HEK293 (cell line): ENCODE data around the gene APOL3.

ENCODE experiments used
- ZNF114 ChIP-seq: fragments of 450-650 bp; formaldehyde crosslinking; IDR thresholded peaks from 2 replicates; pipeline ENCODE4 v1.5.0; 2017; ENCODE audit warnings: missing biosample characterization, missing genetic modification characterization
- ZNF335 ChIP-seq: fragments of 450-650 bp; formaldehyde crosslinking; conservative IDR thresholded peaks from 2 replicates; pipeline ENCODE4 v1.5.1; 2016; ENCODE audit warnings: missing biosample characterization, missing genetic modification characterization
- TF ChIP-seq, protein P1 (sequence below): fragments of 450-650 bp; formaldehyde crosslinking; IDR thresholded peaks from 2 replicates; pipeline ENCODE4 v1.5.1; 2016; ENCODE audit warnings: missing biosample characterization, missing genetic modification characterization

DNA sequence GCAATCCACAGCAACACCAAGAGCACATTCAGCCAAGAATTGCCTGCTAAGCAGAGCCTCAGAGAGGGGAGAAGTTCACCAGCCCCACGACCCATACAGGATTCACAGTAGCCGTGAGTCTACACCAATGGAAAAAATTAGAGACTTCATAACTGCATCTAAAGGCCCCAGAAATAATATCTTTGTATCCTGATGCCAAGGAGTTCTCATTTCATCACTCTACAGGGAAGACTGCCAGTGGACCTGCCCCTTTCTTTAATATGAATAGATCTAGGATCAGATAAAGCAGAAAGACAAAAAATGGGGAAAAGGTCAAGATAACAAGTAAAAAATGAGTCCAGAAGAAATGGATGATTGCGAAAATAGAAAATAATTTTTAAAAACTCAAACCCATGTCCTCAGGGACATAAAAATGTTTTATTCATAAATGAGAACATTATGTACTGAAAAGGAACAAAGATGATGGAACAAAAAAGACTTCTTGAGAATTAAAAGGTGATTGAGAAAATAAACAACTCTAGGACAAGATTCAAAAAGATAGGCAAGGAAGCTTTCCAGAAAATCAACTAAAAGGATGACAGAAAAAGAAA, 9.5 kb downstream of the APOL3 start:
- TF ChIP-seq ZNF114 (no peak), ZNF335 (tag by site-specific recombination) (no peak)
- TF ChIP-seq, protein P1, sequence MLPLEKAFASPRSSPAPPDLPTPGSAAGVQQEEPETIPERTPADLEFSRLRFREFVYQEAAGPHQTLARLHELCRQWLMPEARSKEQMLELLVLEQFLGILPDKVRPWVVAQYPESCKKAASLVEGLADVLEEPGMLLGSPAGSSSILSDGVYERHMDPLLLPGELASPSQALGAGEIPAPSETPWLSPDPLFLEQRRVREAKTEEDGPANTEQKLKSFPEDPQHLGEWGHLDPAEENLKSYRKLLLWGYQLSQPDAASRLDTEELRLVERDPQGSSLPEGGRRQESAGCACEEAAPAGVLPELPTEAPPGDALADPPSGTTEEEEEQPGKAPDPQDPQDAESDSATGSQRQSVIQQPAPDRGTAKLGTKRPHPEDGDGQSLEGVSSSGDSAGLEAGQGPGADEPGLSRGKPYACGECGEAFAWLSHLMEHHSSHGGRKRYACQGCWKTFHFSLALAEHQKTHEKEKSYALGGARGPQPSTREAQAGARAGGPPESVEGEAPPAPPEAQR (tag by site-specific recombination): no peak
